Calu3 (cell line): ENCODE data around the gene CD72. TPM values are rescaled to one million over a fixed set of nuclear protein-coding genes. Genes with fewer than 3 reads are reported as not detected.

Experiments used
- microRNA-seq: library from miRNA; unstranded; fragments of <30 nt; microRNA quantifications from one replicate; pipeline ENCODE4 v1.2.0, GENCODE V29; 2022
- total RNA-seq: library from RNA; stranded (reverse); gene quantifications from 2 replicates; pipeline ENCODE4 v1.2.3, GENCODE V29; 2022

The CD72 gene
- total RNA-seq, 1 experiment from 2014 or later = 0.38 TPM

Small RNAs within 50 kb of the gene (microRNA-seq; reads per million reads assigned to microRNA genes)
- gene MIR4667 = 1.4 reads per million

Other genes with a start within 250 kb of the CD72 start
- gene RUSC2, start 128.3 kb downstream of the CD72 start, total RNA-seq = 8.6 and 10.5 TPM in 2 replicates
- 20.9 and 24.6 TPM in 2 replicates for gene TESK1, start 13.2 kb downstream of the CD72 start, total RNA-seq
- gene SIT1, start 32.5 kb upstream of the CD72 start, total RNA-seq = not detected in 2 replicates
- 8,471 and 11,520 TPM in 2 replicates for gene RMRP, start 39.6 kb upstream of the CD72 start, total RNA-seq
- gene CCDC107, start 39.9 kb upstream of the CD72 start, total RNA-seq = 7.9 and 8.0 TPM in 2 replicates
- 14.2 and 15.4 TPM in 2 replicates for gene ARHGEF39, start 46.8 kb upstream of the CD72 start, total RNA-seq
- gene CA9, start 55.5 kb upstream of the CD72 start, total RNA-seq = 0.64 and 0.76 TPM in 2 replicates
- 138 and 145 TPM in 2 replicates for gene TPM2, start 71.5 kb upstream of the CD72 start, total RNA-seq
- gene TLN1, start 113.8 kb upstream of the CD72 start, total RNA-seq = 91.1 and 98.7 TPM in 2 replicates
- 26.5 and 29.4 TPM in 2 replicates for gene CREB3, start 114.3 kb upstream of the CD72 start, total RNA-seq
- gene GBA2, start 130.8 kb upstream of the CD72 start, total RNA-seq = 62.4 and 62.7 TPM in 2 replicates
- 26.6 and 31.6 TPM in 2 replicates for gene RGP1, start 130.9 kb upstream of the CD72 start, total RNA-seq
- gene MSMP, start 135.9 kb upstream of the CD72 start, total RNA-seq = not detected in 2 replicates
- gene NPR2, start 173.2 kb upstream of the CD72 start, total RNA-seq = 16.8 and 19.2 TPM in 2 replicates
- gene SPAG8, start 193.8 kb upstream of the CD72 start, total RNA-seq = 0.97 and 1.2 TPM in 2 replicates
- gene HINT2, start 196.6 kb upstream of the CD72 start, total RNA-seq = 33.9 and 39.7 TPM in 2 replicates
- gene FAM221B, start 210.3 kb upstream of the CD72 start, total RNA-seq = not detected in 2 replicates
- 2.5 and 3.7 TPM in 2 replicates for gene TMEM8B, start 210.8 kb upstream of the CD72 start, total RNA-seq